IPS DF 19.7 (cell line): Measurements from ENCODE around the gene ACSL3.

Experiments used
- DNase-seq: peaks from one replicate; pipeline ENCODE4 v3.0.0-alpha.2; 2013; ENCODE audit warnings: low read depth, low spot score

ACSL3 gene

DNA sequence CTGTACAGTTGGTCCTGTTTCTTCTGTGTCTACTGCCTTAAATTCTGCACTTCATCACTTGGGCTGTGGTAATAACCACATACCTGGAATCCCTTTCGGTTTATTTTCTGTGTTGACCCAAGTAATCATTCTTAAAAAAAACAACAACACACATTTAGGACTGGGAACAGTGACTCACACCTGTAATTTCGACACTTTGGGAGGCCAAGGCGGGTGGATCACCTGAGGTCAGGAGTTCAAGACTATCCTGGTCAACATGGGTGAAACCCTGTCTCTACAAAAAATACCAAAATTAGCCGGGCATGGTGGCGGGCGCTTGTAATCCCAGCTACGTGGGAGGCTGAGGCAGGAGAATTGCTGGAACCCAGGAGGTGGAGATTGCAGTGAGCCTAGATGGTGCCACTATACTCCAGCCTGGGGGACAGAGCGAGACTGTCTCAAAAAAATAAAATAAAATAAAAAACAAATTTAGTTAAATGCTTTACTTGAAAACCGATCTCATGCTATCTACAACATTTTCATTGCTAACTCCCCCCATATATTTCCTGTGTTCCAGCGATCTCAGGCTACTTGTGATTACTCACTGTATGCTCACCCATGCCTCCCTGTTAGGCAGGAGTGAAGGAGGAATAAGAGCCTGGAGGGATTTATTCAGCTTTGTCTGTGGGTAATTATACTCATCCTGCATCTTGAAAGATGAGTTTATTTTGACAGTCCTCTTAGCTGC, 18.2 kb downstream of the ACSL3 start:
- DNase-seq = no peak

DNA sequence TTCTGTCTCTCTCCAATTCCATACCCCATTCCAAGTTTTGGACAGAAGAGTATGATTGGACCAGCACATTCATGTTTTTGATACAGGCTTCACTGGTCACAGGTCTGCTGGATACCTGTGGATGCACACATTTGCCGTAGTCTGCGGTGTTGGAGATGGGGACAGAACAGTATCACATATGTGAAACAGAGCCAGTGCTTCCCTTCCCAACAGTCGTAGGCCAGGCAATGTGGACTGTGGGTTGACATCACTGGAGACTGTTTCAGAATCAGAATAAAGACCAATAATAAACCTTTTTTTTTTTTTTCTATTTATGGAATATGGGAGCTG, 18.7 kb downstream of the ACSL3 start:
- DNase-seq = no peak

DNA sequence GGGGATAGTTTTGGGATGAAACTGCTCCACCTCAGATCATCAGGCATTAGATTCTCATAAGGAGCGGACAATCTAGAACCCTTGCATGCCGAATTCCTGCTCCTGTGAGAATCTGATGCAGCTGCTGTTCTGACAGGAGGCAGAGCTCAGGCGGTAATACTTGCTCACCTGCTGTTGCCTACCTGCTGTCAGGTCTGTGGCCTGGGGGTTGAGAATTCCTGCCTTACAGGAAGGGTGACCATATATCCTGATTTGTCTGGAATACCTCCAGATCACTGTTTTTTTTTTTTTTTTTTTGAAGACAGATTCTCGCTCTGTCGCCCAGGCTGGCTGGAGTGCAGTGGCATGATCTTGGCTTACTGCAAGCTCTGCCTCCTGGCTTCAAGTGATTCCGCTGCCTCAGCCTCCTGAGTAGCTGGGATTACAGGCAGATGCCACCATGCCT, 21.7 kb downstream of the ACSL3 start:
- no peak for DNase-seq

DNA sequence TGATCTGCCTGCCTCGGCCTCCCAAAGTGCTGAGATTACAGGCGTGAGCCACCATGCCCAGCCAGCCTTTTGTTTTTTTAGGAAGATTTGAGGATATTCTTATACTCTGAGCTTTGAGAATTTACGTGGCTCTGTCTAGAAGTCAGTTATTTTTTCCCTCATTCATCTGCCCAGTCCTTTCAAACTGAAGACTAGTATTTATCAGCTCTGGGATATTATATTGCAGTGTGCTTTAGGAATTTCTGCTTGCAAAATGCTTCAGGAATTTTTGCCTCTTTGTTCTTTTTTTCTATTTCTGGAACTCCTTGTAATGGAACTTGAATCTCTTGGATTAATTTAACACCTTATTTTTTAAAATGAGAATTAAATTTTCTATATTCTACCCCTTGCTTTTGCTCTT, 22.6 kb downstream of the ACSL3 start:
- DNase-seq = no peak

DNA sequence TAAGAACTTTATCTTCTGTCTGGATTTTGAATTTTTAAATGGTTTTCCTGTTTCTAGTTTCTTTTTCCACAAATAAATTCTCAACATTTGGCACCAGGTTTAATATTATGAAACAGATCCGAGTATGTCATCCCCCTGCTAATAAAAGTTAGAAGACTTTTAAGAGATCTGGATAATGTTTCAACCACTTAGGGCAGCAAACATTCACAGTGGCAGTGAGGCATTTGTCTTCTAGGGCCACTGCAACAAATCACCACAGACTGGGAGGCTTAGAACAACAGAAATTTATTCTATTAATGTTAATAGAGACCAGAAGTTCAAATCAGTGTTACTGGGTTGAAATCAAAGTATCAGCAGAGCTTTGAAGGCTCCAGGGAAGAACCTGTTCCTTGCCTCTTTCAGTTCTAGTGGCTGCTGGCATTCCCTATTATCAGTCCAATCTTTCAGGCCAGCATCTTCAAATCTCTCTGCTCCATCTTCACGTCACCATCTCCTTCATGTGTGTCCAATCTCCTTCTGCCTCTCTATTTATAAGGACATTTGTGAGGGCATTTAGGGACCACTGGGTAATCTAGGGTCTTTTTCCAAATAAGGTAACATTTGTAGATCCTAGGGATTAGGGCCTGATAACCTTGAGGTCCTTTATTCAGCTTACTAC, 23.4 kb downstream of the ACSL3 start:
- DNase-seq = no peak

DNA sequence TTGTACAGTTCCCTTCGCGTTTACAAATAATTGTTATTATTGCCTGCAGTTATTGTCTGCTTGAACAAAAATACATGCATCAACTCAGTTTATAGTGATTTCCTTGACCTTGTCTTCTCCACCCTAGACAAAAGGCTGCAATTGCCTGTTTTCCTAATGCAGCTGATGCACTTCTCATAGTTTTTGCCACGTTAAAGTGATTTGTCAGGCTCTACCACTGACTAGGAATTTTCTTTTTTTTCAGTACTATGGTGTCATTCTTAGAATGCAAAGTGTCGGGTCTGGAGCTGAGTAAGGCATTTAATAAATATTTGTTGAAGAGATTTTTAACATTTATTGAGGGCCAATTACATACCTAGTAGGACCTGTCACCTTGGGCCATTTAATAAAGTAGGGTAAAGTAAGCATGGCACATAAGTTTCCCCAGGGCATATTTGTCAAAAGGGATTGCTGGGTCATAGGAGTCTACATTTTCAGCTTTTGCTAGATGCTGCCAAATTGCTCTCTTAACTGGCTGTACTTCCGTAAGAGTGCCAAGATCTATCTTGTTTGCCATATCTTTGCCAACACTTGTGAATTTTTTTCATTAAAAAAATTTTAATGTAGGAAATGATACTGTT, 24.1 kb downstream of the ACSL3 start:
- DNase-seq = no peak

DNA sequence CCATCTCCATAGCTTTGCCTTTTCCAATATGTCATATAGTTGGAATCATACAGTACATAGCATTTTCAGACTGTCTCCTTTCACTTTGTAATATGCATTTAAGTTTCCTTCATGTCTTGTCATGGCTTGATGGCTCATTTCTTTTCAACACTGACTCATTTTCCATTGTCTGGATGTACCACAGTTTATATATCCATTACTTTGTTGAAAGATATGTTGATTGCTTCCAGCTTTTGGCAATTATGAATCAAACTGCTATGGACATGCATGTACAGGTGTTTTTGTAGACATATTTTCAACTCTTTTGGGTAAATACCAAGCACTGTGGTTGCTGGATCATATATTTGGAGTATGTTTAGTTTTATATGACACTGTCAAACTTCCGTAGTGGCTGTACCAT, 26.3 kb downstream of the ACSL3 start:
- DNase-seq = no peak

DNA sequence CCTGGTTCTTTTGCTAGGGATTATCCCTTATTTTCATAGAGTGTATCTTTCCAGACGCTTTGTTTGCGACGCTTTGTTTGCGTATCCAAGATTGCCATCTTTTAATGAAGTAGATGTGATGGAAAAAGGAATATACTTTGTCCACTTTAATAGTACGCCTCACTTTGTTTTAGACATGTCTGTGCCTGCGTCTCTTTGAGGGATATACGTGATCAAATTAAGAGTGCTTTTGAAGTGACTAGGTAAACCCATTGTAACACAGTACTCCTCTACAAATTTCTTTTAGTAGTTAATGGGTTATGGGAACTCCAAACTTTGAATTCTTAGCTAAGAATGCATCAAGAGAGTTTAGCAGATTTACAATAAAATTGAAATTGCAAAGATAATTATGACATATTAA, 27.9 kb downstream of the ACSL3 start:
- no peak for DNase-seq

DNA sequence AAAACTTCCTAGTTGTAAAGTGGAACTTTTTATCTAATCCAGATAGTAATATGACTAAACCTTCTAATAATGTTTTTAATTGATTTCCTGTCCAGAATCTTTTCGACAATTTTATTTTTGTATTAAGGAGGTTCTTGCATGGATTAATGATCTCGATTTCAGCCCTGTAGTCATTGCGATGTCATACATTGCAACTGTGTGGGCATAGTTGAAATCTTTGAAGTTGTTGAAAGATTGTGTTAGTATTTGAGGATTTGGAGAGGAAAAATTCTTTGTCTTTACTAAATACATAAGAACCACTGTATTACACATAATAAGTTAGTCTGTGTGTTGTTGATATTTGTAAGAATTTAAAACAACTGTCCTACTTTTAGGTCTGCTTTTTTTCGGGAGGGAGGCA, 31.1 kb downstream of the ACSL3 start:
- no peak for DNase-seq

DNA sequence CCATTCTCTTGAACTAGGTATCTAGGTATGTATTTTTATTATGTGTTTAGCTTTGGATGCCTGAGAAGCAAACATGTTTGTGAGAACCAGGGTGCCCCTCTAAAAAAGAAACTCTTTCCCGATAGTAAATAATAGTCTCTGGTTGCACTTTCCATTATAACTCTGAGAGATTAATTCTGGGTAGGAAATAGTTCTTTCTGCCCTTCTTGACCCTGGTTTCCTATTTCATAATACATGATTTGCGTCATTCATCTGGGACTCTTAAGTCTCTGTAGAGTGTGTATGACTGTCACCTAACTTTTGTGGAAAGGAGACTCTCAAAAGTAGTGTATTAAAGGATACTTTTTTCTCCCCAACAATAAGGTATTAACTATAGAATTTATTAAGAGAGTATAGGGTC, 31.5 kb downstream of the ACSL3 start:
- DNase-seq = no peak

DNA sequence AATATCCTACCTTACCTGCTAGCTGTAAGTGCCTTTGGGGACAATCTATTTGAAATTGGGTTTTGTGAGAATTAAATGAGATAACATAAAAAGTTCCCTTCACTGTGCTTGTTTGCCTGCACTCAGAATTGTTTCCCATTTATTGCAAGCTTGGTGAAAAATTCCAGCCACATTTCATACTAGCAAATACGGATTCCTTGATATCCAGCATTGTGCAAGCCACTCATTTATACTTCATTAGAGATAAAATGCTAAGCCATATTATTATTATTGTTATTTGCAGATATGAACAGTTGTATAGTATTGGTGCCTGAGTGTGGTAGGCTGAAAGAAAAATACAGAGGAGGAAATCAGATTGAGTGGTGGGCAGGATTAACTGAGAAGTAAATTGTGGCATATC, 31.9 kb downstream of the ACSL3 start:
- DNase-seq = no peak

DNA sequence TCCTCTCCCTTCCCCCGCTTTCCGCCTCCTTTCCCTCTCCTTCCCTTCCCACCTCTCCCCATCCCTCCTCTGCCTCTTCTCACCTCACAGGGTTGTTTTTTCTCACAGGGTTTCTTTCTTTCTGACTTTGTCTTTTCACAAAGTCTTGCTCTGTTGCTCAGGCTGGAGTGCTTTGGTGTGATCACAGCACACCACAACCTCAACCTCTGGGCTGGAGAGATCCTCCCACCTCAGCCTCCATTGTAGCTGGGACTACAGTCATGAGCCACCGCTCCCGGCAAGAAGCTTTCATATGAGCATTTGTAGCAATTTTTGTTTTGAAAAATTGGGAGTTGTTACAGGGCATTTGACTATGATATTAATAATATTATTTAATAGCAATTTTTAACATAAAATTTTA, 32.9 kb downstream of the ACSL3 start:
- no peak for DNase-seq

DNA sequence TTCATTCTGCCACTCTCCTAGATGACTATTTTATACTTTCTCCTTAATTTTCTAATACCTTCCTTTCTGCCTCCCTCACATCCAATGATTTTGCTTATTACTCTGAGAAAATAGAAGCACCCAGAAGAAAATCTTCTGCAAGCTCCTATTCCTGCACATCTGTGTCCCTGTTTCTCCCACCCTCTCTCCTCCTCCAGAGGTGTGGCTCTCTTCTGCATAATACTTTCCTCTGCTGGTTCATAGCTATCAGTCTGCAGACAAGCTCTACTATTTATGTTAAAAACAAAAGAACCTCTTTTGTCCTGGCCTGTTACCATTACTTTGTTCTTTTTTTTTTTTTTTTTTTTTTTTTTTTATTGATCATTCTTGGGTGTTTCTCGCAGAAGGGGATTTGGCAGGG, 34.3 kb downstream of the ACSL3 start:
- DNase-seq = no peak

DNA sequence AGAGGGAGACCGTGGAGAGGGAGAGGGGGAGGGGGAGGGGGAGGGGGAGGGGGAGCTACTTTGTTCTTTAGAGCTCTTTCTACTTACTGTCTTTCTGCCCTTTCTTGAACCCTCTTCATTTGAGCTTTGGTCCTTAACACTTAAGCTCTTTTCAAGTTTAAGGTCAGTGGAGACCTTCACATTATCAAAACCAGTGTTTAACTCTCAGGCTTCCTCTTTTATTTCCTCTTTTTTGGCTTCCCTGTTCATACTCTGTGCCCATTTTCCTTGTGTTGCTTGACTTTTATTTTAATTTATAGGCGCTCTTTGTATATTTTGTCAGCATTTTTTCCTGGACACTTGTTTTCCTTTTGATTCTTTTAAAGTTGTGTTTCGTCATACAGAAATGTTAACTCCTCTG, 37.1 kb downstream of the ACSL3 start:
- DNase-seq = no peak

DNA sequence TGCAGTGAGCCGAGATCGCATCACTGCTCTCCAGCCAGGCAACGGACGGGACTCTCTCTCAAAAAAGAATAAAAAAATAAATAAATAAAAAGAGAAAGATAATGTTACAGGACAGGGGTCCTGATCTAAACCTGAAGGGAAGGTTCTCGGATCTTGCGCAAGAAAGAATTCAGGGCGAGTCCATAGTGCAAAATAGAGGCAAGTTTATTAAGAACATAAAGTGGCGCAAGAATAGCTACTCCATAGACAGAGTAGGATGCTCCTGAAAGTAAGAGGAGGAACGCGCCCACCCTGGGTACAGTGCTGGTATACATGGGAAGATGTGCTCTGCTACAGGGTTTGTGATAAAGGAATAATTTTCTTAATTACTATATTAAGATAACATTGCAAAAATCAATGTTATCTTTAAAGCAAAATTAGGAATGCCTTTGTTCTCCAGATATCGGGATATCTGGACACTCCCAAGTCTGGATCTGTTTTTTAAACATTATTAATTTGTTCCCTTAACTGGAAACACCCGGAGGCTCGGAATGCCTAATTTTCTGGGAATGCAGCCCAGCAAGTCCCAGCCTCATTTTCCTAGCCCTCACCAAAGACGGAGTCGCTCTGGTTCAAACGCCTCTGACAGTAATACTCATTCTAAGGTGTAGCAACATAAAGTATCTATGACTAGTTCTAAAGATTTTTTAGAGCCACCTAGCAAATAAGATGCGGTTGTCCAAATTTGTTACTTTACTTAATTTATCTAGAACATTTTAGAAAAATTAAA, 38.8 kb downstream of the ACSL3 start:
- DNase-seq = no peak

DNA sequence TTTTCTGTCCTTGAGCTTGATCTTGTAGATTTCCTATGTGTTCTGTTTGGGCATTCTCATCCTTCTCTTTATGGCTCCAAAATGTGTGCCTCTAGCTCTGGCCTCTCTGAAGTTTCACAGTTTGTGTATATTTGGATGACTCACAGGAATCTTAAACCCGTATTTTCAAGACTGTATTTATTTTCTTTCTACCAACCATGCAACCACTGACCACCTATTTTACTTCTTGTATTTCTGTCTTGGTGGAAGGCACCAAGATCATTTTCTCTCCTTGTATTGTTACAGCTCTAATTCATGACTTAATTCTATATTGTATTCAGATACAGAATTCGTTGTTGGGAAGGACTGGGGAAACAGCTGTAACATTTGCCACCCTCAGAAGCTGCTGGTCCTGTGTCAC, 39.5 kb downstream of the ACSL3 start:
- DNase-seq = no peak

DNA sequence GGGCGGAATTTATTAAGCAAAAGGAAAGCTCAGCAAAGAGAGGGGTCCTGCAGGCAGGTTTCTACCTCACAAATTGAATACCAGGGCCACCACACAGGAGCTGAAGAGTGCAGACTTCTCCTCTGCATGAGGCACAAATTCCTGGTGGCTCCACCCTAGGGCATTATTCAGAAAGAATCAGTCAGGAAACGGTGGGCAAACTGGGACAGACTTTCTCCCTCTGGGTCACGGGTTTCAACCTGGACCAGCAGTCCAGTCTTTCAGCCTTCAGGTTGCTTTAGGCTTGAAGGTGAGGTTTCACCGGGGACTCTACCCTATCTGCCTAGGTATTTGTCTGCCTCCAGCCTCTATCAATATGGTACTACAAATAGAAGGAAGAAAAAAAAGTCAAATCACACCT, 41.8 kb downstream of the ACSL3 start:
- DNase-seq = no peak

DNA sequence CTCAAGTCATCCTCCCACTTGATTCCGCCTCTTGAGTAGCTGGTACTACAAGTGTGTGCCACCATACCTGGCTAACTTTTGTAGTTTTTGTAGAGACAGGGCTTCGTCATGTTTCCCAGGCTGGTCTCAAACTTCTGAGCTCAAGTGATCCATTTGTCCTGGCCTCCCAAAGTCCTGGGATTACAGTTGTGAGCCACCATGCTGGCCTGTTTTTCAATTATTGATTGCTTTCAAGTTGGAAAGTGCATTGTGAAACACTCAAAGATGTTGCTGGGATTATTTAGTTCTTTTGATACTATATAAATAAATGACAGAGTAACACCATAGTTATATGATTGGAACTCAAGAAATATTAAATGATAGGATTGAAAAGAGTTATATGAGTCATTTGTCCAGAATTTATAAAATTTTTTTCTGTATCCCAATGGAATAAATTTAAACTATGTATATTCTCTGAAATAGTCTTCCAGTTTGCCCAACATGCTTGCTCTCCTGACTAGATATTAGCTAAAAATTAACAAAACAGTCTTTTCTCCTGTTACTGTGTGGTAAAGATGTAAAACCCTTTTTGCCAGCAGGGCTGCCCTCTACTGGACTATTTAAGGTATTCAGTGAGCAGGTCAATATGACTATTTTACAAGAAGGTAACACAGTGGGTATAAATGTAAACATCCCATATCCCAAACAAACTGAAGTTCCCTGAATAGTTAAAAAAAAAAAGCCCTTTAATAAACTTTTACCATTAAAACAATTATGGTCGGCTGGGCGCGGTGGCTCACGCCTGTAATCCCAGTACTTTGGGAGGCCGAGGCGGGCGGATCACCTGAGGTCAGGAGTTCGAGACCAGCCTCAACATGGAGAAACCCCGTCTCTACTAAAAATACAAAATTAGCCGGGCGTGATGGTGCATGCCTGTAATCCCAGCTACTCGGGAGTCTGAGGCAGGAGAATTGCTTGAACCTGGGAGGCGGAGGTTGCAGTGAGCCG, 42.7 kb downstream of the ACSL3 start:
- no peak for DNase-seq

DNA sequence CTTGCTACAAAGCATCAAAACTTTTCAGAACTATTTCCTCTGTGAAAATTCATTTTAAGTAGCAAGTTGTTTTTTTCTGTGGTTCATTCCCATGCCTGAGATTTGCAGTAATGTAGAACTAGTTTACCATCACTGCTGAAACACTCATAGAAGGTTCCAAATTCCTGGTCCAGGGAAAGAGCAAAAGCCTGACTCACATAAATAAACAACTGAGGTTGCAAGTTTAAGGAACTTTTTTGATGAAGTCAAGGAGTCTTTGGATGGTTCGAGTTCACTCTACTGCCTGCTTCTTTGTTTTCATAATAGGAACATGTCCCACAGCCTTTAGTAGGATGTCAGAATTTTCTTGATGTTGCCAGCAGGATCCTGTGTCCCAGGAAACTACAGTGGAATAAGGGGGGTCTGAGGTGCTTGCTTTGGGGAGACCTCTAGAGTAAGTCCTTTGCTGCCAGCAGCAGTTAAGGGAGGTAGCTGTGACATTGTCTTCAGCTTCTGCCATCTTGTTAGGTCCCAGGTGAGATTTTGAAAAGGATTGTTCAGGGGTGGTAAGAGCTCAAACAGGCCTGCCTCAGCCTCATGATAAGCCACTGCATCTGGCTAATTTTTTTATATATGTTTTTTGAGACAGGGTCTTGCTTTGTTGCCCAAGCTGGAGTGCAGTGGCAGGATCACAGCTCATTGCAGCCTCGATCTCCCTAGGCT, 43.9 kb downstream of the ACSL3 start:
- no peak for DNase-seq

DNA sequence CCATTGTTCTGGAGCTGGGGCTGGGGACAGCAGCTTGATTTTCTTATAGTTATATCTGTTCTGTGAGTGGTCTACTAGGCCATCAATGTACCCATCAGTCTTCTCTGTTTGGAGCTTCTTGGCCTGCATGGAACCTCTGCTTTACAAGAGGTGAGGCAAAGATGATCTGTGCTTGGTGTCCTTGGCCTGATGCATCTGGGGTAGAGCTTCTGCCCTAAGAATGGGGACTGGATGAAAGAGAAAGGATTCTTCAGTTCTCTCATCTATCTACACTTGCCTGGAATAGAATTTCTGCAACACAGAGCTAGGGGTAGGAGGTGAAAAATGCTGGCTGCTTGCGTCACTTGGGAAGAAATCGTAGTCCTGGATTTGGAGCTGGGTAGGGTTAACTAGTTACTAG, 46.2 kb downstream of the ACSL3 start:
- DNase-seq = no peak
